HS-5 (cell line): Measurements from ENCODE around the gene CTCFL.
"Not testable (repeated sequence)": the region's sequence is repeated elsewhere in the genome, so short reads cannot be mapped to it uniquely, and the experiment has no call there.

Experiments
- DNase-seq: peaks from one replicate; pipeline ENCODE4 v3.0.0-alpha.2; 2012; ENCODE audit warnings: low read depth

CTCFL gene

DNA sequence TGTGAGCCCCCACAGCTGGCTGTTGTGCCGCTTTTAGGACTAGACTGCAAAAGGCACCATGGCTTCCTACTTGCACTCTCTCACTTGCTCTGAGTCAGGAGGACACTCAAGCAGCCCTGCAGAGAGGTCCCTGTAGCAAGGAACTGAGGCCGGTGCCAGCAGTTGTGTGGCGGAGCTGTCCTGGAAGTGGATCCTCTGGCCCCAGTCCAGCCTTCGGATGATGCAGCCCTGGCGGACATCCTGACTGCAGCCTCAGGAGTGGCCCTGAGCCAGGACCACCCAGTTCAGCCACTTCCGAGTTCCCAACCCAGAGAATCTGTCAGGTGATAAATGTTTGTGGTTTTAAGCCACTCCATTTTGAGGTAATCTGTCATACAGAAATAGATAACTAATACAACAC lies 17.5 kb downstream of the CTCFL start:
- DNase-seq = no peak

GRCh38 chr20:57505979-57506378 lies 19.0 kb downstream of the CTCFL start:
- DNase-seq = no peak

DNA sequence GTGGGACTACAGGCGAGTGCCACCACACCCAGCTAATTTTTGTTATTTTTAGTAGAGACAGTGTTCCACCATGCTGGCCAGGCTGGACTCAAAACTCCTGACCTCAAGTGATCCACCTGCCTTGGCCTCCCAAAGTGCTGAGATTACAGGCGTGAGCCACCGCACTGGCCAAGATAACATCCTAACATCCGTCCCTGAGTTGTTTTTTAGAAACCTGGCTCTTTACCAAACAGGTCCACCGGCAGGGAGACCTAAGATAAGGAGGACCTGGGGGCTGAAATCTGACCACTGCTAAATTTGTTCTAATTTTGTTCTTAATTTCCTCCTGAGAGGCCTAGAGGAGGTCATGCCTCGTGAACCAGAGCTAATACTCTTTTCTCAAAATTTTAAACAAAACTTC lies 20.5 kb downstream of the CTCFL start:
- no peak for DNase-seq

GRCh38 chr20:57503035-57503658 lies 21.8 kb downstream of the CTCFL start:
- DNase-seq = no peak

- DNase-seq = no peak
These were observed 22.6 kb downstream of the CTCFL start for GRCh38 chr20:57502336-57502700.

DNA sequence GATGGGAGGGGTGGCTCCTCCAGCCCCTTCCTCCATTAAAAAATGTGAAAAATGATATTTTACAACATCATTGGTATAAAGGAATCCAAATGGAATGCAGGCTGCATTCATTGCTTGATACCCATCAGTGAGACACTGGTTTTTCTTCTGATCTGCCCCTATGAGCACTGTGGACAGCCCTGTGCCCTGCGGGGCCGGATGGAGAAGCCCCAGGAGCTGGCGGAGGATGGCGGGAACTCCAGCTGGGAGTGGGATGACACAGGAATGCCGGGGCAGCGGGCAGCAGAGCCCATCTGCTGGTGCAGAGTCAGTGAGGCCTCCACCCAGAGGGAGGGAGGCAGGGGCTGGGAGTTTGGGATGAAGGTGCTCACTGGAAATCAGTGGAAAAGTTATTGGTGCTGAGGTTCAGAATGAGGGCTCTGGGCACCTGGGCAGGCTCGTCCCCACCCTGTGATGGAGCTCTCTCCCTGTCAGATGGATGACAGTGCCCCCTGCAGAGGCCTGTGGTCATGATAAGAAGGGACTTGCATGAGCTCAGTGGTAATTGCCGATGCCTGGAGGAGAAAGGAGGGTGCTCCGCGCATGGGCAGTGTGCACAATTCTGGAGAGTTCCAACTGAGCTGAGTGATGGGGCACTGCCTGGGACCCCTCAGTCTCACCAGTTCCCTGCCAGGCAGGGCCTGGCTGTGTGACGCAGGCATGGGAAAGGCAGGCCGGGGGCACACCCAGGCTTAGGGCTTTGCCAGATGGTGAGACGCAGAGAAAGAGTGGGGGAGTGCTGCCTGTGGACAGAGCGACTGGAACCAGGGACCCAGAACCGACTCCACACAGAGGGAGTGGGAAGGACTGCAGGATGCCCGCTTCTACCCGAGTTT lies 23.2 kb downstream of the CTCFL start:
- no peak for DNase-seq

DNA sequence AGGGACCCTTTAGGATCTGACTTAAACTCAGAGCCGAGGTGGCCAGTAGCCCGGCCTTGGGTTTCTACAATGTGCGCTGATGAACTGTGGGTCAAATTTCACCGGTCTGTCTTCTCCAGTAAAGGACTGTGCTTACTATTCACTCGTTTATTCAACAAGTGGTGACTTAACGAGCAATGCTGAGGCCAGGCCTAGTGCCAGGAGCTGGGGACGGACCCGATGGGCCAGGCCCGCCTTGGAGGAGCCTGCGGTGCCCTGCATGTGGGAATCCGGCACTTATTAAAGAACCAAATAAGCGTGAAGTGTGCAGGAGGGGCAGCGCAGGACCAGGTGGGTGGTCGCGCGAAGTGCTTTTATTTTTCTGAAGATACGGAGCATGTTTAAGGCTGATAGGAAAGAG lies 24.0 kb downstream of the CTCFL start:
- no peak for DNase-seq

- DNase-seq = no peak
These were observed 24.7 kb downstream of the CTCFL start for GRCh38 chr20:57500235-57500634.

GRCh38 chr20:57499676-57500075 lies 25.3 kb downstream of the CTCFL start:
- DNase-seq = no peak

- DNase-seq = no peak
These were observed 26.2 kb downstream of the CTCFL start for GRCh38 chr20:57498425-57499400.

GRCh38 chr20:57496592-57496991 lies 28.3 kb downstream of the CTCFL start:
- DNase-seq = no peak

DNA sequence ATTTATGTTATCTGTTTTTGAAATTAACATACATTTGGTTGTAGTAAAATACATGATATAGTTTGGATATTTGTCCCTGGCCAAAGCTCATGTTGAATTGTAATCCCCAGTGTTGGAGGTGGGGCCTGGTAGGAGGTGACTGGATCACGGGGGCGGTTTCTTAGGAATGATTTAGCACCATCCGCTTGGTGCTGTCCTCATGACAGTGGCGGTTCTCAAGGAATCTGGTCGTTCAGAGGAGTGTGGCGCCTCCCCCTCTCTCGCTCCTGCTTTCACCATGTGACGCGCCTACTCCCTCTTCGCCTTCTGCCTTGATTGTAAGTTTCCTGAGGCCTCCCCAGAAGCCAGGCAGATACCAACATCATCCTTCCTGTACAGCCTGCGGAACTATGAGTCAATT lies 29.0 kb downstream of the CTCFL start:
- no peak for DNase-seq

DNA sequence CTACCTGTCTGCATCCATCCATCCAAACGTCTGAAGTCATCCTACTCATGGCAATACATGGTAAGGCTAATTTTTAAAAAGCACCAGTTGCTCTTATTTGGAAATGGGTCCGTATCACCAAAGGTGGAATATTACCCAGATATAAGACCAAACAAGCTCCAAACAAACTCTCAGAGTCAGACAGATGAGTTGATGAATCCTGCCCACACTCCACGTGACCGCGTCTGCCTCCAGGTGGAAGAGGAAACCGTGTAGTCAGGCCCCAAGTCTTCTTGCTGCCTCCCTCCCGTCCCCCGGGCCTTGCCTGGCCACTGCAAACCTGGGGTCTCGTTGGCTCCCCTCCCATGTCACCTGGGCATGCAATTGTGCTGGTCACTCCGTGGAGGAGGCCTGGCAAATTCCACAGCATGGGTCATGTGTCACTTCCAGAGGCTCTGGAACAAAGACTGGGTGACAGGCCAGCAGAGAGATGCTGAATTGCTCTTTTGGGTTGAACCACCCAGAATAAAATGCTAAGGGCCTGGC lies 31.8 kb downstream of the CTCFL start:
- no peak for DNase-seq

DNA sequence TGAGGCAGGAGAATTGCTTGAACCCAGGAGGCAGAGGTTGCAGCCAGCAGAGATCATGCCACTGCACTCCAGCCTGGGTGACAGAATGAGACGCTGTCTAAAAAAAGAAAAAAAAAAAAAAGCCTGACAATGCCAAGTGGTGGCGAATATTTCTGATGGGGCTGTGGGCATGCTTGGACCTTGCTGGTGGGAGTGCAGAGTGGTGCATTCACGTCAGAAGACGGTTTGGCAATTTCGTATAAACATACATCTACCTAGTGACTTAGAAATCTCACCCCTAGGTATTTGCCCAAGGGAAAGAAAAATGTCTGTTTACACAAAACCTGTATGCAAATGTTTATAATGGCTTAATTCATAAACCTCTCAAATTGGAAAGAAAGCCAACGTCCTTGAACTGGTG lies 33.6 kb downstream of the CTCFL start:
- no peak for DNase-seq

DNA sequence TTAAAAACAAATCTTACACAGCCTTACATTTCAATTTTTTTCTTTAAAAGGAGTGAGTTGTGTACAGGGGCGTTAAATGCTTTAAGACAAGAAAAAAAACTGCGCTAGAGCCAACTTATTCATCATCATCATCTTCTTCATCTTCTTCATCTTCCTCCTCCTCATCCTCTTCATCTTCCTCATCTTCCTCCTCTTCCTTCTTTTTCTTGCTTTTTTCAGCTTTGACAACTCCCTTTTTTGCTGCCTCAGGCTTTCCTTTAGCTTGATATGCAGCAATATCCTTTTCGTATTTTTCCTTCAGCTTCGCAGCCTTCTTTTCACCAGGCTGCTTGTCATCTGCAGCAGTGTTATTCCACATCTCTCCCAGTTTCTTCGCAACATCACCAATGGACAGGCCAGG lies 36.7 kb downstream of the CTCFL start:
- DNase-seq = not testable (repeated sequence)

DNA sequence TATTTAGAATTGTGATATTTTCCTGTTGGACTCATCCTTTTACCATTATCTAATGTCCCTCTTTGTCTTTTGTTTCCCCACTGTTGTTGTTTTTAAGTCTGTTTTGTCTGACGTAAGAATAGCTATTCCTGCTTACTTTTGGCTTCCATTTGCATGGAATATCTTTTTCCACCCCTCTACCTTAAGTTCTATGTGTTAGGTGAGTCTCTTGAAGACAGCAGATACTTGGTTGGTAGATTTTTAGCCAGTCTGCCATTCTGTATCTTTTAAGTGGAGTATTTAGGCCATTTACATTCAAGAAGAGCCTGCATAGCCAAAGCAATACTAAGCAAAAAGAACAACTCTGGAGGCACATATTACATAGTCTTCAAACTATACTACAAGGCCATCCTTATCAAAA lies 39.2 kb downstream of the CTCFL start:
- no peak for DNase-seq

DNA sequence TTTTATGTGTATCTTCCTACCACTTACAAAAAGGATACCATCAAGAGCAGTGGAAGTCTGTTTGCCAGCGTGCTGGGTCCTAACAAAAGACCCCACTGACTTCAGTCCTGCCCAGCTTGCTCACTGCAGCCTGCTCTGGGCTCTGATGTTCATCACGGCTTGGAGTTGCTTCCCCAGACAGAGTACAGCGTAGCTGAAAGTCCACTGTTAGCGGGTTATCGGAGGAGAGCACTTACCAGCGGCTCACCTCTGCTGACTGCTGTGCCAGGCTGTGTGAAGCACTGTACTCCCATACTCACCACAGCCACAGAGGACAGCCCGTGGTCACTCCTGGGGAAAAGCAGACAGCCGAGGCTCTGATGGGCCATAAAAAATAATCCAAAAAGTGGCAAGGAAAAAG lies 40.2 kb downstream of the CTCFL start:
- DNase-seq = no peak

DNA sequence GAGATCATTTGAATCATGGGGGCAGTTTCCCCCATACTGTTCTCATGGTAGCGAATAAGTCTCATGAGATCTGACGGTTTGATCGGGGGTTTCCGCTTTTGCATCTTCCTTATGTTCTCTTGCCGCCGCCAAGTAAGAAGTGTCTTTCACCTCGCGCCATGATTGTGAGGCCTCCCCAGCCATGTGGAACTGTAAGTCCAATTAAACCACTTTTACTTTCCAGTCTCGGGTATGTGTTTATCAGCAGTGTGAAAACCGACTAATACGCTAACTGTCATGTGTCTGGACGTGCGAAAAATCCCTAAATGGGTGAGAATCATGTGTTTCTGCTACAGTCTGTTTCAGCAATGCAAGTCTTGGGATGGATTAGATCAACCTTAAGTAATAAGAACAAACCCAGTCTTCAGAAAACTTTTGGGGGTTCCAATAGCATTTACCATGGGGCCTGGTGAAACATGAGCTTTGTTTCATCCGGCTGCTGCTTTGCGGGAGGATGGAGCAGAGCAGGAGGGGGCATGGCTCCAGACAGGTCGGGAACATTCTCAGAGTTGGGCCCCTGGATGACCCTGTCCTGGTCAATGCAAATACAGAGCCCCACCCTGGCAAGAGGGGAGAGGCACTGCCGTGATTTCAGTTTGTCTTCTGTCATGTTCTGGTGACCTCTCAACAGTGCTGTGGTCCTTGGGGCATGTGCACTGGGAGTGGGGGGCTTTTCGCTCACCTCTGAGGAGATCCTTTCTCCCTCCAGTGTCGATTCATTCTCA lies 41.5 kb downstream of the CTCFL start:
- DNase-seq = no peak

- no peak for DNase-seq
These were observed 42.1 kb downstream of the CTCFL start for GRCh38 chr20:57482796-57483195.

GRCh38 chr20:57482148-57482547 lies 42.8 kb downstream of the CTCFL start:
- no peak for DNase-seq

DNA sequence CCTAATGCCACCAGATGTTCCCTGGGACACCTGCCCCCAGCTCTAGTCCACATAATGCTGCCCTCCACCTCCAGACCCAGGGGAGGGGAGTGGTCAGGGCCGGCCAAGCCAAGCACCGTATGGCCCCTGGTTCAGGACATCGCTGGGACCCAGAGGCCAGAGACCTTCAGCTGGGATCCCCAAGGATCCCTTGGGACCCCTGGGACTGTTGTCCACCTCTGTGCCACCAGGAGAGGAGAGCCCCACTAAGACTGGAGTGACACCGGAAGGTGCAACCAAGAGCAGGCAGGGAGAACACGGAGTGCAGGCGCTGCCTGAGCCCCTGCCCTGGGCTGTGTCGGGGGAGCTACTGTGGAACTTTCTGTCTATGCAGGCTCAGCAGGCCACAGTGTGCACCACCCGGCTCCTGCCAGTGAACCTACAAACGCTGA lies 43.6 kb downstream of the CTCFL start:
- no peak for DNase-seq
